Raji (cell line): Measurements from ENCODE around the gene HUNK.

Experiments used
- POLR2A ChIP-seq: IDR thresholded peaks from 2 replicates; pipeline ENCODE4 v1.6.1; 2011; ENCODE audit warnings: low read depth, low read length, control low read depth; ENCODE audit not compliant: insufficient read depth

HUNK gene

DNA sequence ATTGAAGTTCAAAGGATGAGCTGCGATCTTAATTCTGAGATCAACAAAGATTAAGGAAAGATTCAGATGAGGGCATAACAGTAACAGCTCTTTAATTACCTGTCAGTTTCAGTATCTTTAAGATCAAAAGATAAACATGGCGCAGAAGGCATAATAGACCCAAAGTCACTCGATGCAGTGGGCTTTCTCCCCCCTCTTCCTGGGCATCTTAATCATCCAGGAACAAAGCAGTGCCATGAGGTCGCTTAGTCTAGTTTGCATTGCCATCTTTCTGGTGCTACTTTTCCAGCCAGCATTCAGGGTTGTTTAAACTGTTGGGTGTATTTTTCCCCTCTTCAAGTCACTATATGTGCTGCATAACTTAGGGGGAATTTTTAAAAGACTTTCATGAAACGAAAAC lies 72.3 kb downstream of the HUNK start:
- no peak for TF ChIP-seq POLR2A

DNA sequence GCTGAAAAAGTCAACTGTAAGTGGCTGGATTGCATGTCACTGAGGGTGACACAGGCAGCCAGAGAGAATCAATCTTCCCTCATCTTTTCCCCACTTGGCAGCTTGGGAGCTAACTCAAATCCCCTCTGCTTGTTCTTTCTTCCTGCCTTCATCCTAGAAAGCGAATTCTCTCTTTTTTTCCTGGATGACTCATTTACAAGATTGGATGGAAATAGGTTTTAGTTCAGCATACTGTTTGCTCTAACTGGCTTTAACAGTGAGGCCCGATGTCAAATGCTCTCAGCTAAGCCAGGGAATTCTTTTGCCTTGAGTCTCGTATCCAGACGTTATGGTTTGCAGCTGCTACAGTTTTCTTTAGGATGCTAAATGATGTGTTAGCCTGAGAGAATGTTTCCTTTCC lies 72.7 kb downstream of the HUNK start:
- TF ChIP-seq POLR2A: no peak

DNA sequence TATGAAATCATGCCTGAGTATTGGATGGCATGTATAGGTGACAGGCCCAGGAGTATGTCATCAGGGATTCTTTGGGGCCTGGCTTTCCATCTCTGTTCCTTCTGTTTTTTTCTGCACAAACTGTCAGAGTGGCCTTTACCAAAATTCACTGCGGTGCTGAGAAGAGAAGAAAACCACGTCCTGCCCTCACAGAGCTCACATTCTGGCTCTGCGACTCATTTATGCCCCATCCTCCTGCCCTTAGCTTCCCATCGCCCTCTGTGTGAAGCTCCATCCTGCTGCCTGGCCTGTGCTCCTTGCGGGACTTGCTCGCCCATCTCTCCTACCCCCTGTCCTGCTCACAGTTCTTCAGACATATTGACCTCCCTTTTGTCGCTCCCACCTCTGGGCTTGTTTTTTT lies 73.4 kb downstream of the HUNK start:
- TF ChIP-seq POLR2A: no peak

DNA sequence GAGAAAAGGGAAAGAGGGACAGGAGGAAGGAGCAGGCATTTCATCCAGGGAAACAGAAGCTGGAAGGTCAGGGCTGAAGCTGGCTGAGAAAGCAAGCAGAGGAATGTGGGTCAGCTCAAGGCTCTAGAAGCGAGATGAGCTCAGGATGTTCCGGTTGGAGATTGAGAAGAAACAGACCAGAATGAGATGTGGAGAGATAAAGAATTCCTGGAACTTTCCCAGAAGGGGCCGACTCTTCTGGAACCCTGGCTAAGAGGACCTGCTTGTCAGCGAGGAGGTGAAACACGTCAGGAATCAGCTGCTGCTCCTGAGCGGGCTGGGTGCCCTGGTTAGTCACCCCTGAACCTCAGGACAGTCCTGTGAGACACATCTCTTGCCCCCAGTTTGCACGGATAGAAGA lies 75.9 kb downstream of the HUNK start:
- TF ChIP-seq POLR2A: no peak

DNA sequence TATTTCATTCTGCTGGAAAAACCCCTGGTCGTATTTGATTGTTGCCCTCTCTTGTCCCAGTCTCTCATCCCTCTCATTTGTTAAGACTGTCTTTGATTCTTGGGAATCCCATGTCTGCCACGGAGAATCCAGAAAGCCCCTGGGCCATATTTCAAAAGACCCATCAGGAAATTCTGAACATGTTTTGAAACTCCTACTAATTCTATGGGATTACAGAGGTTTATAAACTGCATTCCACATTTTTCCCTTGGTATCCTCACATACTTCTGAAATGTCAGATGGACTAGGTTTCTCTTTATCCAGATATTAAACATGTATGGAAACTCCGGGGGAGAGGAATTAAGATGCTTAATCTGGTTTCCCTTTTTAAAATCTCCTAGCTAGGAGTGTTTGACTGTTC lies 80.0 kb downstream of the HUNK start:
- TF ChIP-seq POLR2A: no peak

DNA sequence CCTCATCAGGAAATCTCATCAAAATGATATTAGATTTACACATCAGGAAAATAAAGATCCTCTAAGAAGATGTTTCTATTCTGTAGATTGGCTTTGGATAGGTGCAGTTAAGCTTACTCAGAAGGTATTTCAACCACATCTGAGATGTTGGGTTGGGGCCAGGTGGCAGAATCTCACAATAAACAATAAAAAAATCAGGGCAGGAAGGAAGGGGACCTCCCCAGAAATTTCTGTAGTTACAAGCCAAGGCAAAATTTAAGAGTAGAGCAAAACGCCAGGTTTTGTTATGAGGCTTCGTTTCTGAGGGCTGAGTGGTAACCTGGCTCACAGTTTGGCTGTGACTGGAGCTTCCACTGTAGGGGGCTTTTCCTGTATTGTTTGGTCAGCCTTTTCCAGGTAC lies 84.8 kb downstream of the HUNK start:
- no peak for TF ChIP-seq POLR2A

DNA sequence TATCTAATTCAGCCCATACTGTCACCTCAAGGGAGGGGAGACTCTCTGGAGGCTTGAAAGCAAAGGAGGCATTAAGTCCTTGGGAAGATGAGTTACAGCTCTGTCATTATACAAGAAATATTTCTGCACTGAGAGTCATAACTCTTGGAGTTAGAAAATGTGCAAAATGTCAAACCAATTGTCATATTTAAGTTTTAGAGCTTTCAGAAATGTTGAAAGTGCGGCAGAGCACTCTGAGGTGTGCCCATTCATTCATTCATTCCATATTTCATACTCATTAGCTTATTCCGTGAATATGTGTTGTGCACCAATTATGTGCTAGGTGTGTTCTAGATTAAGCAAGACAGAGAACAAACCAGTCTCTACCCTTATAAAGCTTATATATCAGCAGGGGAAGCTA lies 87.1 kb downstream of the HUNK start:
- no peak for TF ChIP-seq POLR2A

DNA sequence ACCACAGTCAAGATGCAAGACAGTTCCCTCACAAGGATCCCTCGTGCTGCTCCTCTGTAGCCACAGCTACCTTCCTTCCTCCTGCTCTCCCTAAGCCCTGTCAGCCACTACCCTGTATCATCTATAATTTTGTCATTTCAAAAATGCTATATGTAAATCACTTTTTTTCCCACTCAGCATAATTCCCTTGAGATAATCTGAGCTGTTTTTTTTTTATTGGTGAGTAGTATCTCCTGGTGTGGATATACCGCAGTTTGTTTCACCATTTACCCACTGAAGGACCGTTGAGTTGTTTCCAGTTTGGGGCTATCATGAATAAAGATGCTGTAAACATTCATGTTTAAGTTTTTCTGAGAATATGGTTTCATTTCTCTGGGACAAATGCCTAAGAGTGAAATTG lies 88.2 kb downstream of the HUNK start:
- TF ChIP-seq POLR2A: no peak

DNA sequence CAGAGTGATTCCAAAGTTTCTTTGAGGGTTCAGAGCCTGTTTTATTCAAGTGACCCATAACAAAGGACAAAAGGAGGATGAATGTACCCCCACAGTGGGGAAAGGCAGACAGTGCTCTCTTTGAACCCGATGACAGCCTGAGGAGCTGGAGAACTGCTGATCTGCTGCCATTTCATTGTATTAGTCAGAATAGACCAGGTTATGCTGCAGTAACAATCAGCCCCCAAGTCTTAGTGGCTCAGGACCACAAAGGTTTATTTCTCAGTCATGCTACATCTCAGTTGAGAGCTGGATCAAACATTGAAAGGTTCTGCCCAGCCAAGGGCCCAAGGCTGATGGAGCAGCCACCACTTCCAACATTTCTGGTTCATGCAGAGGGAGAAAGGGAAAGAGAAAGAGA lies 88.9 kb downstream of the HUNK start:
- no peak for TF ChIP-seq POLR2A

DNA sequence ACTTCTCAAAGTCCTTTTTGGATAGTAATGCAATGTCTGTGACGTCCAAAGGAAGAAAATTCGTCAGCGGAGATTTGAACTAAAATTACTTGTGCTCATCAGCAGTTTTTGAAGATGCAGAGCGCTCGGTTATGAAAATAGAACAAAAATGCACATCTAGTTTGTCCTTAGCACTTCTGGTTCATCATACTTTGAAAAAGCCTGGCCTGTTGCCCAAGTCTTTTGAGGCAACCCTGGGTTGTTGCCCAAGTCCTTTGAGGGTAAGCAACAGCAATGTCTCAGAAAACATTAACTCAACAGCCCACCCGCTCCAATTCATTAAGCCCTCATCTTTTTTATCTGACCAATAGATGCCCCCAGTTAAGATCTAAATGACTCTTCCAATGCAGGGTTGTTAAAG lies 91.9 kb downstream of the HUNK start:
- no peak for TF ChIP-seq POLR2A

DNA sequence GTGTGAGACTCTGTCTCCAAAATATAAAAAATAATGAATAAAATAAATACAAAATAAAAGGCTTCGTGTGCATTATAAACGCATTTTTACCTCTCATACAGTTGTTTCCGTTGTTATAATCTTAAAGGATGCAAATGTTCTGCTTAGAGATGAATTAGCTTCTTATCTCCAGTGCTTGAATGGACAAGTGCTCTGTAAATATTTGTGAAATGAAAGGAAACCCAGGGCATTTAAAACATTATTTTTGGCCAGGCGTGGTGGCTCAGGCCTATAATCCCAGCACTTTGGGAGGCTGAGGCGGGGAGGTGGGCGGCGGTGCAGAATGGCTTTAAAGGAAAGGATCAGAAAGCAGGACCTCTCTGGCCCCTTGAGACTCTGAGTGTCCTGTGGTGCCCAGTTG lies 94.5 kb downstream of the HUNK start:
- TF ChIP-seq POLR2A: no peak

DNA sequence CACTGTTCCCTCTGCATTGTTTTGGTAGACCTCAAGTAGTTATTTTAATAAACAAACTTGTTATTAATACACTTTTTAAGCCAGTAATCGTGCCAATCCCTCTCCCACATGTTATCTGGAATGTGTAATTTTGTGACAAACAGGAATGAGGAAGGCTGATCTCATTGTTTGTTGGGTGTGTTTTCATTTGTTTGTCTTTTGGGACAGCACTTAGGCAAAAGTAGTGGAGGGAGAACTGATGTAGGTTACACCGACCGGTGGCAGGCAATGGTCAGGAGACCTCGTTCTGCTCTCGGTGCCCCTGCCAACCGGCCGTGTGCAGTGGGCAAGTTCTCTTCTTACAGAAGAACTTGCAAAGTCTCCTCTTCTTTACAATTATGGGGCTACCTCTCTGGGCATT lies 99.8 kb downstream of the HUNK start:
- TF ChIP-seq POLR2A: no peak

DNA sequence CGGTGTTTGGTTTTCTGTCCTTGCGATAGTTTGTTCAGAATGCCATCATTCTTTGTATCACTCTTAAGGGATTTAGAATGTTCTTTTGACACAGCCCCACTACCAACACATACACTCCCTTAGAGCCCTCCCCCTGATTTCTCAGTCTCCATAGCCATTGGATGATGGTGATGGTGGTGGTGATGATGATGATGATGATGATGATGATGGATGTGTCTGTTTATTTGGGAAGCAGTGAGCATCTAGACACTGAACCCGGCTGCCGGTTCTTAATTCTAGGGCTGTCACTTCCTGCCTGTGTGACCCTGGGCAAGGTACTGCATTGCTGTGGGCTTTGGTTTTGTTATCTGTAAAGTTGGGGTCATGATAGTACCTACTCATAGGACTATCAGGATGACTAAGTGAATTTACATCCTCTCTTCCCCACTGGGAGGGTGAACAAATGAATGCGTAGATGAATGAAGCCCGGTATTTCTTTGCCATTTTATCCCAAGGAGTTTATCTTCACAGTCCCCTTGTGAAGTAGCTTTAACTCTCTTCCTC lies 100.7 kb downstream of the HUNK start:
- TF ChIP-seq POLR2A: no peak

DNA sequence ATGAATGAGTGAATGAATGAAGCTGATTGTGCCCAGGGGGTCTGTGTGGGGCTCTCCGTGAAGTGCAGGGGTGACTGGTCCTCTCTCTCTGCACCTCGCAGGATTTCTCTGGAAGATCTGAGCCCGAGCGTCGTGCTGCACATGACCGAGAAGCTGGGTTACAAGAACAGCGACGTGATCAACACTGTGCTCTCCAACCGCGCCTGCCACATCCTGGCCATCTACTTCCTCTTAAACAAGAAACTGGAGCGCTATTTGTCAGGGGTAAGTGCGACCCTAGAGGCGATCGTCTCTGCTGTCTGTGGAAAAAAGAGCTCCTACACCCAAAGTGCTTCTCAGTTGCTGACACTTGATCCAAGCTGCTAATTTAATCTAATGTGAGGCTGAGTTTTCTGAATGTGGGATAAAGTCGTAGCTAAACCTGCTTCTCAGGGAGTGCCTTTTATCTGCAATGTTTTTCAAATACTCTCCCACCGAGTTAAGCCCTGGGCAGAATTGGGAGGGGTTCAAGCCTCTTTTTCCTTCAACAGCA lies 101.7 kb downstream of the HUNK start:
- TF ChIP-seq POLR2A: no peak

DNA sequence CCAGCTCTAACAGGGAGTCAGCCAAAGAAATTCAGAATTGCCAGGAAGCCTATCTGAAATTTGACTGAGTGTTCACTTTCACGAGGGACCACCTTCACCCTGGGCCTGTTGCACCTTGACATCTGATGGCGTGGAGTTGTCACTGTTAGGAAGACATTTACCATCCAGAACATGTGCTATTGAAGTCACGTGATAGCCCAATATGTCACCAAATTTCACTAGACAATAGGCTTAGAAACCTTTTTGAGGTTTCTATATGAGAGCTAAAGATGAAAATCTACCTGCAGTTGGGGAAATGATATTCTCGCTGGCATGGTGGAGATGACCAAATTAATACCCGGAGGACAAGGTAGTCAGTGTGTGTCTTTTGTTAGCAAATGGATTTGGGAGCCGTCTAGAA lies 102.7 kb downstream of the HUNK start:
- no peak for TF ChIP-seq POLR2A

DNA sequence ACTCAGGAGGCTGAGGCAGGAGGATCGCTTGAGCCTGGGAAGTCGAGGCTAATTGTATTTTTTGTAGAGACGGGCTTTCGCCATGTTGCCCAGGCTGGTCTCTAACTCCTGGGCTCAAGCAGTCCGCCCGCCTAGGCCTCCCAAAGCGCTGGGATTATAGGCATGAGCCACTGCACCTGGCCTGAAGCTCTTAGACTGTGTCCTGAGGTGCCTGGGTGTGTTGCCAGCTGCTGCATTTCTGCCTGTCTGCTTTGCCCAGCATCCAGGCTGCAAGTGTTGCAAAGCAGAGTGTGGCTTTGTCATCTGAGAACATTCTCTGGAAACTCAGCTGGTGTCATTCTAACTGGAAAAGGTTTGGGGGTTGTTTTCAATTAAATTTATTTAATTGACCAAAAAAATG lies 105.0 kb downstream of the HUNK start:
- no peak for TF ChIP-seq POLR2A

DNA sequence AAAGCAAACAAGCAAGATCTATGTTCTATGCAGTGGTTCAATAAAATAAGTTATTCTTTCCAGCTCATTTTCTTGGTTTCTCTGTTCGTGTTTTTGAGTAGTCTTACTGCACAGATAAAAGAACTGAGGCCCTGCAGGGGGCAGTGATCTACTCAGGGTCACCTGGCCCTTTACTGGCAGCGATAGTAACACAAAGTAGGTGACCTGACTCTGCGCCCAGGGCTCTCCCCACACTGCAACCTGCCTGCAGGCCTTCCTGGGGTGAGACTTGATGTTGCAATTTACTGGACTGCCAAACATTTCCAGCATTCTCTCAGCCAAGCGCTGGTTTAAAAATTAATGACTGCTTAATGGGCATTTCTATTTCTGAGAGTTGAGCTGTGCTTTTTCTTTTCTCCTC lies 110.3 kb downstream of the HUNK start:
- TF ChIP-seq POLR2A: no peak
